ENCODE results near the gene NELL2.

The NELL2 gene

DNA sequence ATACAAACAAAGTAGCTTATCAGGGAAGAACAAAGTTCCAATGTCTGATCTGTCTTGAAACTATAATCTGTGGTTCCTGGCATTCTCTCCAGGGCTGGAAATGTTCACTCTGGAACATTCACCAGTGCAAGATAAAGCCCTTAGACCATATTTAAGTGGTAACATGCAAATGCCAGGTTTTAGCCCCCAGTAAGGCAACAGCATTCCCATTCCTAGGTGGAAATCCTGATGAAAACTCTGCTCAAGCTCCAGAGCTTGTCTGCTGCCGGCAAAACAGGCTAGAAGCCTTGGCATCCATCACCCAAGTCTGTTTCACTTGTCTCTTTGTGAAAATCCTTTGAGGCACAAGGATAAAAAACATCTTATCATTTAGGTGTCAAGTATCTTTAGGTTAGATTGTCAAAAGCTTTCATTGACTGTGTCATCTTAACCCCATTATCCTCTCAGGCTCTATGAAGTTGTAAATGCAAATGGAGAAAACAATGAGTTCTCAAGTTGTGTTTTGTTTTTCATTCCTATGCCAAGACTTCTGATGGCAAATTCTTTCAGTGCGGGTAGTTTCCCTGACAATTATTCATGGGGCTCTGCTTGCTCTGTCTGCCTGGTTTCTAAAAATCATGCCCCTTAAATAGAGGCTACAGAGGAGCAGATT is 344.7 kb downstream of the NELL2 start:
- 29 to 38% methylated on average over 2 of the region's 2 CpGs for WGBS, 2 experiments
- Histone ChIP-seq H3K4me1 (ENCODE audit: control insufficient read depth, insufficient read depth, low read length) (peaks cover 8% of the 10 kb centered on the region), H3K27me3 (ENCODE audit: control insufficient read depth, insufficient read depth, low read length, poor library complexity, severe bottlenecking) (no peaks in the 10 kb centered on the region), H3K36me3 (ENCODE audit: control insufficient read depth, insufficient read depth, low read length) (no peaks in the 10 kb centered on the region), H3K27ac (ENCODE audit: insufficient read depth, low read depth, low read length, poor library complexity, severe bottlenecking) (no peak overlapping the region), H3K9me3 (ENCODE audit: control insufficient read depth, low read length) (no peaks in the 10 kb centered on the region), H3K4me3 (ENCODE audit: insufficient read depth, low read depth, low read length) (no peak overlapping the region)

- no peak overlapping the region for H3K4me3 ChIP-seq (ENCODE audit: insufficient read depth, low read depth, low read length)
- 93 to 97% methylated on average over 8 to 9 of the region's 9 CpGs for WGBS, 2 experiments
- H3K27ac ChIP-seq (ENCODE audit: insufficient read depth, low read depth, low read length, poor library complexity, severe bottlenecking) = no peak overlapping the region
- peaks cover 6% of the 10 kb centered on the region for H3K4me1 ChIP-seq (ENCODE audit: control insufficient read depth, insufficient read depth, low read length)
- H3K27me3 ChIP-seq (ENCODE audit: control insufficient read depth, insufficient read depth, low read length, poor library complexity, severe bottlenecking) = no peaks in the 10 kb centered on the region
- no peaks in the 10 kb centered on the region for H3K36me3 ChIP-seq (ENCODE audit: control insufficient read depth, insufficient read depth, low read length)
- no peaks in the 10 kb centered on the region for H3K9me3 ChIP-seq (ENCODE audit: control insufficient read depth, low read length)
Observed at GRCh38 chr12:44526655-44527182, 349.4 kb downstream of the NELL2 start.

- Histone ChIP-seq H3K4me1 (ENCODE audit: control insufficient read depth, insufficient read depth, low read length) (no peaks in the 10 kb centered on the region), H3K36me3 (ENCODE audit: control insufficient read depth, insufficient read depth, low read length) (no peaks in the 10 kb centered on the region), H3K27ac (ENCODE audit: insufficient read depth, low read depth, low read length, poor library complexity, severe bottlenecking) (no peak overlapping the region), H3K27me3 (ENCODE audit: control insufficient read depth, insufficient read depth, low read length, poor library complexity, severe bottlenecking) (no peaks in the 10 kb centered on the region), H3K9me3 (ENCODE audit: control insufficient read depth, low read length) (no peaks in the 10 kb centered on the region), H3K4me3 (ENCODE audit: insufficient read depth, low read depth, low read length) (no peak overlapping the region)
- 79 to 83% methylated on average over 3 to 4 of the region's 4 CpGs for WGBS, 2 experiments
Observed at GRCh38 chr12:44525806-44526654, 350.1 kb downstream of the NELL2 start.

- WGBS, 2 experiments = 89 to 95% methylated on average over 2 of the region's 2 CpGs
- Histone ChIP-seq H3K4me1 (ENCODE audit: control insufficient read depth, insufficient read depth, low read length) (no peaks in the 10 kb centered on the region), H3K36me3 (ENCODE audit: control insufficient read depth, insufficient read depth, low read length) (no peaks in the 10 kb centered on the region), H3K27me3 (ENCODE audit: control insufficient read depth, insufficient read depth, low read length, poor library complexity, severe bottlenecking) (no peaks in the 10 kb centered on the region), H3K27ac (ENCODE audit: insufficient read depth, low read depth, low read length, poor library complexity, severe bottlenecking) (no peak overlapping the region), H3K9me3 (ENCODE audit: control insufficient read depth, low read length) (no peaks in the 10 kb centered on the region), H3K4me3 (ENCODE audit: insufficient read depth, low read depth, low read length) (no peak overlapping the region)
Observed at GRCh38 chr12:44523828-44524227, 352.3 kb downstream of the NELL2 start.

- no peaks in the 10 kb centered on the region for H3K4me1 ChIP-seq (ENCODE audit: control insufficient read depth, insufficient read depth, low read length)
- no peak overlapping the region for H3K27ac ChIP-seq (ENCODE audit: insufficient read depth, low read depth, low read length, poor library complexity, severe bottlenecking)
- H3K9me3 ChIP-seq (ENCODE audit: control insufficient read depth, low read length) = no peaks in the 10 kb centered on the region
- no peak overlapping the region for H3K4me3 ChIP-seq (ENCODE audit: insufficient read depth, low read depth, low read length)
- WGBS, 2 experiments = 92 to 96% methylated on average over 3 of the region's 3 CpGs
- no peaks in the 10 kb centered on the region for H3K27me3 ChIP-seq (ENCODE audit: control insufficient read depth, insufficient read depth, low read length, poor library complexity, severe bottlenecking)
- no peaks in the 10 kb centered on the region for H3K36me3 ChIP-seq (ENCODE audit: control insufficient read depth, insufficient read depth, low read length)
Observed at GRCh38 chr12:44521702-44522101, 354.4 kb downstream of the NELL2 start.

GRCh38 chr12:44519931-44520330 is 356.2 kb downstream of the NELL2 start:
- Histone ChIP-seq H3K4me1 (ENCODE audit: control insufficient read depth, insufficient read depth, low read length) (no peaks in the 10 kb centered on the region), H3K36me3 (ENCODE audit: control insufficient read depth, insufficient read depth, low read length) (no peaks in the 10 kb centered on the region), H3K9me3 (ENCODE audit: control insufficient read depth, low read length) (no peaks in the 10 kb centered on the region), H3K27ac (ENCODE audit: insufficient read depth, low read depth, low read length, poor library complexity, severe bottlenecking) (no peak overlapping the region), H3K27me3 (ENCODE audit: control insufficient read depth, insufficient read depth, low read length, poor library complexity, severe bottlenecking) (no peaks in the 10 kb centered on the region), H3K4me3 (ENCODE audit: insufficient read depth, low read depth, low read length) (no peak overlapping the region)
- 95 to 97% methylated on average over 6 of the region's 6 CpGs for WGBS, 2 experiments

- Histone ChIP-seq H3K9me3 (ENCODE audit: control insufficient read depth, low read length) (no peaks in the 10 kb centered on the region), H3K36me3 (ENCODE audit: control insufficient read depth, insufficient read depth, low read length) (no peaks in the 10 kb centered on the region), H3K4me1 (ENCODE audit: control insufficient read depth, insufficient read depth, low read length) (peaks cover 7% of the 10 kb centered on the region), H3K27me3 (ENCODE audit: control insufficient read depth, insufficient read depth, low read length, poor library complexity, severe bottlenecking) (no peaks in the 10 kb centered on the region), H3K4me3 (ENCODE audit: insufficient read depth, low read depth, low read length) (no peak overlapping the region), H3K27ac (ENCODE audit: insufficient read depth, low read depth, low read length, poor library complexity, severe bottlenecking) (no peak overlapping the region)
Observed at GRCh38 chr12:44511289-44511688, 364.8 kb downstream of the NELL2 start.

DNA sequence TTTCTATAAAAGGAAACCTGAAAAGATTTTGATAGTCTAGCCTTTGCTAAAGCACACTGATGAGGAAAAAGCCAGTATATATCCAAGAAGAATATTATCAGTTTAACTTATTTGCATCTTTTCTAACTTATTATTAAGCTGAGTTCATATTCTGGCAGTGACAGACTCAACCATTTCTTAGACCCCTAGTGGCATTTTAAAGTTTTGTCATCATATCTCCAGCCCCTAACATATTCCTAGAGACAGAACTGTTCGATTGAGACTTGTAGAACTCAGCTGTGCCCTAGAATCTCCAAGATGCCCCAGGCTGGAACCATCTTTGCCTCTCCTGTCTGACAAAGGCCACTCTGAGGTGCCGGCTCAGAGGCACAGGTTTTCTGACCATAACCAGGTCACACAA is 365.6 kb downstream of the NELL2 start:
- H3K9me3 ChIP-seq (ENCODE audit: control insufficient read depth, low read length) = no peaks in the 10 kb centered on the region
- H3K27me3 ChIP-seq (ENCODE audit: control insufficient read depth, insufficient read depth, low read length, poor library complexity, severe bottlenecking) = no peaks in the 10 kb centered on the region
- 92 to 93% methylated on average over 2 of the region's 2 CpGs for WGBS, 2 experiments
- H3K27ac ChIP-seq (ENCODE audit: insufficient read depth, low read depth, low read length, poor library complexity, severe bottlenecking) = no peak overlapping the region
- peaks cover 7% of the 10 kb centered on the region for H3K4me1 ChIP-seq (ENCODE audit: control insufficient read depth, insufficient read depth, low read length)
- no peaks in the 10 kb centered on the region for H3K36me3 ChIP-seq (ENCODE audit: control insufficient read depth, insufficient read depth, low read length)
- no peak overlapping the region for H3K4me3 ChIP-seq (ENCODE audit: insufficient read depth, low read depth, low read length)

GRCh38 chr12:44510076-44510475 is 366.0 kb downstream of the NELL2 start:
- Histone ChIP-seq H3K36me3 (ENCODE audit: control insufficient read depth, insufficient read depth, low read length) (no peaks in the 10 kb centered on the region), H3K4me1 (ENCODE audit: control insufficient read depth, insufficient read depth, low read length) (peaks cover 7% of the 10 kb centered on the region), H3K9me3 (ENCODE audit: control insufficient read depth, low read length) (no peaks in the 10 kb centered on the region), H3K4me3 (ENCODE audit: insufficient read depth, low read depth, low read length) (no peak overlapping the region), H3K27me3 (ENCODE audit: control insufficient read depth, insufficient read depth, low read length, poor library complexity, severe bottlenecking) (no peaks in the 10 kb centered on the region), H3K27ac (ENCODE audit: insufficient read depth, low read depth, low read length, poor library complexity, severe bottlenecking) (no peak overlapping the region)
- WGBS, 2 experiments = 93 to 94% methylated on average over 4 of the region's 4 CpGs

- H3K27ac ChIP-seq (ENCODE audit: insufficient read depth, low read depth, low read length, poor library complexity, severe bottlenecking) = no peak overlapping the region
- 89 to 98% methylated on average over 2 of the region's 2 CpGs for WGBS, 2 experiments
- H3K4me3 ChIP-seq (ENCODE audit: insufficient read depth, low read depth, low read length) = no peak overlapping the region
- no peaks in the 10 kb centered on the region for H3K27me3 ChIP-seq (ENCODE audit: control insufficient read depth, insufficient read depth, low read length, poor library complexity, severe bottlenecking)
- H3K4me1 ChIP-seq (ENCODE audit: control insufficient read depth, insufficient read depth, low read length) = peaks cover 7% of the 10 kb centered on the region
- no peaks in the 10 kb centered on the region for H3K36me3 ChIP-seq (ENCODE audit: control insufficient read depth, insufficient read depth, low read length)
- no peaks in the 10 kb centered on the region for H3K9me3 ChIP-seq (ENCODE audit: control insufficient read depth, low read length)
Observed at GRCh38 chr12:44509471-44509870, 366.6 kb downstream of the NELL2 start.

Data from ectodermal cell (in vitro differentiated cells).